CD4-positive, alpha-beta T cell treated with Interferon alpha-2 for 1 hour (primary cell): Measurements from ENCODE around the gene SLC24A3.

Source experiments
- DNase-seq, 2 donors: peaks; one replicate each; pipeline ENCODE4 v3.0.0-alpha.2; 2020 to 2022

SLC24A3 gene

DNA sequence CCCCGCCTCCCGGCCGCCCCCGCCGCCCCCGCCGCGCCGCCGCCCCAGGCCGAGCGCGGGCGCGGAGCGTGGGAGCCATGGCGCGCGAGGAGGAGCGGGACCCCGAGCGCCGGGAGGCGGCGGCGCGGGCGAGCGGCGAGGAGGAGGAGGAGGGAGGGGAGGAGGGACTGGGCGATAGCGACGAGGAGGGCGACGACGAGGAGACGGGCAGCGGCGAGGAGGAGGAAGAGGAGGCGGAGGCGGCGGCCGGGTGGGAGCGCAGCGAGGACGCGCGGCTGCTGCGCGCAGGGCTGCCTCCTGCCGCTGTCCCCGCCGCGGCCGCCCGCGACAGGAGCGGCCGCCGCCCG lies at the start of gene SLC24A3:
TSS of gene SLC24A3 (plus strand) at position 174 of the 347 bp plus-strand sequence.
- DNase-seq = no peak

DNA sequence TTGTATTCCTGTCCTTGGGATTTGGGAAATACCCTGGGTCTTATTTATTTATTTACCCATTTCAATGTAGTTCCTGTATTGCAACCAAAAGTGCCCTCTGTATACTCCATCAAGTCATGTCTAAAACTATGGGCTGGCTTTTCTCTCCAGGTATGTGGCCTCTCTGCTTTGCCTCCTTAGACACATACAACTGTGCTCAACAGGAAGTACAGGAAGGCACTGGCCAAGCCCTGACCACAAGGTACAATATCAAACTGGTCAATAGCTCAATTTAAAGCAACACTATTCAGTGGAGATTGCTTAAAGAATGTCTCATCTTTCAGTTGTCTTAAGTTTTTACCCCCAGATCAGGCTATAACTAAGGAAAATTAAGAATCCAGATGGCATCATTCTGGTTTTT lies 42.3 kb upstream of the SLC24A3 start:
- no peak for DNase-seq

DNA sequence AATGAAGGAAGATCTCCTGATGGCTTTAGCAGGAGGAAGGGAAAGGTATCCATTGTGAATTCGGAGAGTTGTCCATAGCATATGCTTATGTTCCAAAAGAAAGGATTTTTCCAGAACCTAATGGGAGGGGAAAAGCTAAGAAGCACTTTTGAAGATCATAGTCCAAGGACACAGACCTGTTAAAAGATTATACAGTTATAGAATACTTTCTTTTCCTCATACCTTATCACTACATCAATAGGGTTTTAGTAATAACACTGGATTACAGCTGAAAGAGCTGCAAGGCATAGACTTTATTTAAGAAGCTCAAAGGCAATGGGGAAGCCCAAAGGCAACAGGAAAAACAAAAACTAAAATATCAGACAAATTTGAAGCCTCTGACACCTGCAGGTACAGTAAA lies 39.8 kb upstream of the SLC24A3 start:
- no peak for DNase-seq

DNA sequence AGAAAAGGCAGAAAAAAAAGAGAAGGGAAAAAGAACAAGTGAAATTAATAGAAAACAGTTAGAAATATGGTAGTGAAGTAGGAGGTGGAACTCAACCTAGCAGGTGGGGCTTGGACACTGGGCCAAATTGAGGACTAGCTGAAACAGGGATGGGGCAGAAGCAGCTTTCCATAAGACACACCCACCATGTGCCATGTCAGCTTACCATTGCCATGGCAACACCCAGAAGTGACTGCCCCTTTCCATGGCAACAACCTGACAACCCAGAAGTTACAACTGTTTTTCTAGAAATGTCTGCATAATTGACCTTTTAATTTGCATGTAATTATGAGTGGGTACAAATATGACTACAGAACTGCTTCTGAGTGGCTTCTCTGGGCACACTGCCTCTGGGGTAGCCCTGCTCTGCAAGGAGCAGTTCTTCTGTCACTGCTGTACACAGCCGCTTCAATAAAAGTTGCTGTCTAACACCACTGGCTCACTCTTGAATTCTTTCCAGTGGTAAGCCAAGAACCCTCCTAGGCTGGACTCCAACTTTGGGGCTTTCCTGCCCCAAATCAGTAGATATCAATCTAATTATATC lies 35.9 kb upstream of the SLC24A3 start:
- DNase-seq = no peak

DNA sequence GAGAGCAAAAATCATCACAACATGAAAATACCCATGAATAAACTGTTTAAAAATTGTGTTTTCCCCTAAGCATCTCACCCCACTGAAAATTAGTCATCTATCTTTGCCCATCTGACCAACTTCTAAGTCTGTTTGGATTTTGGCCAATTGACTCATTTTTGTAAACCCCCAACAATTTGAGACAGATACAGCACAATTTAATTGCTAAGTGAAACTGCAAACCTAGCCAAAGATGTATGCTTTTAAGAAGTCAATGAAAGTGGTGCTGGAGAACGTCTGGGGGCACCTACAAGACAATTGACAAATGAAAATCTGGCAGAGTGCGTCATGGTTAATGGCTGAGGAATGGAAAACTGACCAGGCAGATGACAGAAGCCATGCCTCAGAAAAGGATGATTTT lies 30.9 kb upstream of the SLC24A3 start:
- no peak for DNase-seq

DNA sequence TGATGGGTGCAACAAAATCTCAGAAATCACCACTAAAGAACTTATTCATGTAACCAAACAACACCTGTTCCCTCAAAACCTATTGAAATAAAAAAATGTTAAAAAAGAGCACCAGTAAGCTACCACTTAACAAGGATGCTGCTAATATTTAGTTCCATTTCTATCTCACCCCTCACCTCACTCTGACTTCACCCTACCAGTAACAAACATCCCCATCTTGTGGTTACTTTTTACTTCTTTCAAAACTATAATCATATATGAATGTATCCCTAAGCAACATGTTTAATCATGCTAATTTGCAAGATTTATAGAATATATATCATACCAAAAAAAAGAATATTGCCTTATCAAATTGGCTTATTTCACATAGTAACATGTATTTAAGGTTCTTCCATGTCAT lies 27.4 kb upstream of the SLC24A3 start:
- no peak for DNase-seq

DNA sequence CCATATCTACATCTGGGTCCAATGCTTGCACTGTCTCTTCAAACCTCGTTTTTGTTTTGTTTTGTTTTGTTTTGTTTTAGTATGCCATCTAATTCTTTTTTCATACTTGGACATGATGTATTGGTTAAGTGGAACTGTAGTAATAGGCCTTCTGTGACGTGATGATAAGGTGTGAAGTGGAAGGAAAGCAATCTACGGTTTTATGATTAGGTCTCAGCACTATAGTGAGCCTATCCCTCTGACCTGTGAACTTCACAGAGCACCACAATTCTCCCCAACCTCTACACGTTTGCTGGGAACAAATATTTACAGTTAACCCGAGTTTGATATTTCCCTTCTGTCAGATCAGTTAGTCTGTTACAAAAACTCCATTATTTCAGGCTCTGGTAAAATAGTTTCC lies 19.1 kb upstream of the SLC24A3 start:
- DNase-seq = no peak

DNA sequence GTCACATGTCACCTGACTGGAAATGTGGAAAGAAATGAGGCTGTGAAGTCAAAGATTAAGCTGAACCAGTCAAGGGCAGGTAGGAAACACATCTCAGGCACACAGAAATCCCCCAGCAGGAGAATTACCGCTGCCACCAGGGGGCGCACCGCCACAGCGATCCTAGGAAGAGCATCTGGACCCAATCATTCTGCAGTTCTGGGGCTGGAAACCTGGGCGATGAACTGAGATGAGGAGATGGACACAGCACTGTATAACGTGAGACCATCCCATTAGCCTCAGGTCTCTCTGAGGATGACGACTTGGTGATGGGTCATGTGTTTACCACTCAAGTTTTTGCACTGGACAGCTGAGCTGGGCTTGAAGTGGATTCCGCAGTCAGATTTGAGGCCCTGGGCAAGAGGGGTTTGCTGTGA lies 6.5 kb upstream of the SLC24A3 start:
- peak; percentile 36 to 42 for DNase-seq

DNA sequence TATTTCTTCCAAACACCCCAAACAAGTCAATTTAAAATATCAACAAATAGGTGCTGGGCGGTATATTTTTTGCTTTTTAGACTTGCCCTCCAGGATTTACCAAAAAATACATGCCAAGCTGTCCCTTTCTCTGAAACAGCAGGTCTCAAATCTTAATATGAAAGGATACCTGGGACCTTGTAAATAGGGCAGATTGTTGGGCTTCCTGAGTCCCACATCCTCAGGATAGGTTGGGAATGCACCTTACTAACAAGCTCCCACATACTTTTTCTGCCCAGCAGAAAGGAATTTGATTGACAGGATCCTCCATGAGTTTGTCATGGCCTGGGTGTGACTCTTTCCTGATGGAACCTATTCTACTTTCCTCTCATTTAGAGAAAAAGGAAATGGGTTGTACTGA lies 4.9 kb upstream of the SLC24A3 start:
- DNase-seq = no peak

DNA sequence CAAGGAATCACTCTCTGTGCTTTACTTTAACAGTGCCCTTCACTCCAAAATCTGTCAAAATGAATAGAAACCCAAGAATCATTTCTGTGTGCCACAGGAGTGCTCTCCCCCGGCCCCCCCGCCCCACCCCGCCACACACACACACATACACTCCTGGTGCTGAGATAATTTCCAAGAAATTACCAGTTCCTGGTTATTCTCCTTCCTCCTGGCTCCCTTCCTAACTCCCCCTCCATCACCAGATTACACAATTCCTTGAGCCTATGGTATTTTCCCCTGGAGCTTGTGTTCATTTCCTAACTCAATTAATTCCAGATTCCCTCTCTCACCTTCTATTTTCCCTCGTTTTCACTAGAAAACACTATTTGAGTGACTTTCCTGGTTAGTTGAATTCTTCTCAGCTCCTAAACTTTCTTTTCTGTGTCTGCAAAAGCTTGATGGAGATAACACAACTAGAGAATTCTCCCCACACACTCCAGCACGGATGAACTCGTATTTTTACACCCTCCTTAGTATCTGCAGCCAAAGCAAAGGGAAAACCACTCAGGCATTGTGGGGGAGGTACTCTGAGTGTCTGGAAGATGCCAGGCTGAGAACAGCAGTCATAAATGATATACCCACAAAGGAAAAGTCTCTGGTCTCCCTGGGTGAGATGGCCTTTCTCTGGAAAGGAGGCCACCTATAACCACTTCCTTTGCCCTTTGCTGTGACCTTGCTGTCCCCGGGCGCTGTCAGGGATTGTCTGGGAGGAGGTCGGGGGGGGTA lies 1.9 kb upstream of the SLC24A3 start:
- DNase-seq = no peak

DNA sequence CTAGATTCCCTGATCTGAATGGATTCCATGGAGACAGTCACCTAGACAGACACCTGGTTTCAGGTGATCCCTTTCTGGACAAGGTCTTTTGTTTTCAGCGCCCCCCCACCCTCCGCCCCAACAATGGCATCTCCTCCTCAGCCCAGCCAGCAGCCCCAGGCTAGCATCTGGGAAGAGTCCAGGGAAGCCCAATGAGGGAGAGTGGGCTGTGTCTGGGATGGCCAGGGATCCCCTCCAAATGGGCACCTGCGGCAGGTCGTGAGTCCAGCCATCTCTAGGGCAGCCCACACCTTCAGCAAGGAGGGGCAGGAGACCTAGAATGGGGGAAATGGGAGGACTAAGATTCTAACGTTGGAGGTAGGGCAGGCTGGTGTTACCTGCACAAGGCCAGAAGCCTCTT lies 1.2 kb upstream of the SLC24A3 start:
- DNase-seq = no peak

DNA sequence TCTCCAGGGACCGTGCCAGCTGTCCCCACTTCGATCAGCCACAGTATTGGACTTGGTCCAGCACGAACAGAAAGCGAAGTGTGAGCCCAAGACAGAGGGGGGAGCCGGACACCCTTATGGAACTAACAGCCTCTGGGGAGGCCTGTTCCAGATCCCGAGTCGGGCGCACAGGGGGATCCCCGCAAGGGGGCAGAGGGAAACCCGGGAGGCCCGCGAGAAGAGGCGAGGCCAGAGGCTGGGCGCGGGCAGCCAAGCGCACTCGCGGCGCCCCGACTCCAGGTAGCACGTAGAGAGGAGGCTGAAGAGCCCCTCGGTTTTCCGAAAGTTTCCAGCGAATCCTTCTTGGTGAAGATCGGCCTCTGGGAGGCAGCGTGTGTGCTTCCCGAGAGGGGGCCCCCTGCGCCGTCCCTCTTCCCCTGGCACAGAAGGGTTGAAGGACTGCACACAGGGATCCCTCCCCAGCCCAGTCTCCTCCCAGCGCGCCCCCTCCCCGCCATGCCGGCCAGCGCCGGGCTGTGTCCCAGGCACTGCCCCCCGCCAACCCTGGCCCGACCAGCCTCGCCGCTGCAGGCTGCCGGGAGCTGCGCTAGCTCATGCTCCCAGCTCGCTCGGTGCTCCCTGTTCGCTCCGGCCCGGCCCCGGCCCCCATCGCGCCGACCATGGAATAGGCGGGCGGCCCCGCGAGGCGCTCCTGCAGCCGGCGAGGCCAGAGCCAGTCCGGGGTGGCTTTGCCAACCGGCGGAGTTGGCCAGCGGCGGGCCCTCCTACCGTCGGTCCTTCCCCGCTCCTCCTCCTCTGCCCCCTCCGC lies 577 bp upstream of the SLC24A3 start:
- no peak for DNase-seq

DNA sequence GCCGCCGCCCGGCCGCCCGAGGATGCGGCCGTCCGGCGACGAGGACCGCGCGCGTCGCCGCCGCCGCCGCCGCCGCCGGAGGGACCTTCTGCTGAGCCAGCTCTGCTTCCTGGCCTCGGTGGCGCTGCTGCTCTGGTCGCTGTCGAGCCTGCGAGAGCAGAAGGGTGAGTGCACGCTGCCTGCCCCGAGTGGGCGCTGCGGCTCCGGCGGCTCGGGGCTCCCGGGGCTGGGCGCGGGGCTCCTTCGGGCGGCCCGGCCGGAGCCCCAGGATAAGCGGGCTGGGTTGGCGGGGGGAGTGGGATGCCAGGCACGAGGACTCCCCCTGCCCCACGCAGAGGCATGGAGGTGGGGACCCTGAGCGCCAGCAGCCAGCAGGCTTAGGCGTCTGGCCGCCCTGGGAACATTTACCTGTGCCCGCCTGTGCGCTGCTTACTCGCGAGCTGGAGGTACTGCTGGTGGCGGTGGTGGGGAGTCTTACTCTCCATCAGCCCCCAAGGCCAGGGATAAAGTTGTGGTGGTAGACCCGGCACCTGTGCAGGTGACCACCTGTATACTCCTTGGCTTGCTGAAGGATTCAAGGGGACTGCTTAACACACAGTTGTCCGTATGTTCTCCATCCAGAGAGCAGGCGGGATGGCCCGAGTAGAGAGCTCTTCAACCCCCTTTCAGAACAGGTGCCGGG lies 520 bp downstream of the SLC24A3 start:
- DNase-seq = peak in 1 of 2 donors; percentile 43

DNA sequence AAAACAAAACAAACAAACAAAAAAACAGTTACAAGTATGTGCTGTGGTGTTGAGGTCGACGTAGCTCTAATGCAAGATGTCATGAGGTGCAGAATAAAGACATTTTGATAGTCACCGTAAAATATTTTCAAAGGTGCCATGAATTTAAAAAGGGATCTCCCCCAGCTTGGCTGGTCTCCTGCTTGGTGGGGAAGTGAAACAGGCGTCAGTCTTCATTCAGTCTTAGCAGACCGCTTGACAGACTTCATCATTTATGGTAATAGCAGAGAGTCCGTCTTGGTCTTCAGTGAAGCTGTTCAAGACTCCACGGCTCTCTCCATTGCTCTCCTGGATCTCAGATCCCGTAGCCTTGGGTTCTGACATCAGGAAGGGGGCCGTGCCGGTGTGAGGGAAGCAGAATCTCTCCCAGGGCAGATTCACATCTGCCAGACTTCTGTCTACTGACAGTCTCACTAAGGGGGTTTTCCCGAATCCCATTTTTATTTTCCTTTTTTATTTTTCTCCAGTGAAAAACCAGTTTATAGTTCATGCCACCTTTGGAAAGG lies 1.6 kb downstream of the SLC24A3 start:
- DNase-seq = no peak

DNA sequence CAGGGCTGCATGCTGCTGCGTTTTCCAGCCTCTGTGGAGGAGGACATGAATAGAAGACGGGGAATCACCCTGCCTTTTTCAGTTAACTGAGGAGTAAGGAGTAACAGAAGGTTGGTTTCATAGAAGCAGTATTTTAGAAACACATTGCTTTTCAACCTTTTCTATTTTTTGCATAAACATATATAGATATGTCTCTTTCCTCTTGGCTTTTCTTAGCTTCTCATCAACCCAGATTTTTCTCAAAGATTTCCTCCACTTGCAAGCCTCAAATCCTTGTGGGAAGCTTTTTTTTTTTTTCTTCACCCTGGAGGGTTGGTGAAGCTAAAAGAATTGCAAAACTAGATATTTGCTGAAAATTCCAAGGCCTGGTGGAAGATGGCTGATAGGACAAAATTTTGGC lies 6.0 kb downstream of the SLC24A3 start:
- no peak for DNase-seq

DNA sequence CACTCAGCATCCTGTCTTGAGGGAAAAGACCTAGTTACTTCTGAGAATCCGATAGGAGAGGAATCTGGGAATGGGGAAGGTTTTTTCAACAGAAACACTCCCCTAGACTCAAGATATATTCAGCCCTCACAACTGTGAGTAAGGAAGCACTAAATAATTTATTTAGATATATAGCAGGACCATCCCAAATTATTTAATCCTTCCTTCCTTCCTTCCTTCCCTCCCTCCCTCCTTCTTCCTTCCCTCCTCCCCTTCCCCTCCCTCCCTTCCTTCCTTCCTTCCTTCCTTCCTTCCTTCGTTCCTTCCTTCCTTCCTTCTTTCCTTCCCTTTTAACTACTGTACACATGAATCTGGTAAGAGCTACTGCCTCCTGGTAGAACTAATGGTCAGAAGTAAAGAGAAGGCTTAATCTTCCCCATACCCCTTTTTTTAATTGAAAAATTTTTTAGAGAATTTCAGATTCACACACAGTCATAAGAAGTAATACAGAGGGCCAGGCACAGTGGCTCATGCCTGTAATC lies 10.1 kb downstream of the SLC24A3 start:
- DNase-seq = no peak

DNA sequence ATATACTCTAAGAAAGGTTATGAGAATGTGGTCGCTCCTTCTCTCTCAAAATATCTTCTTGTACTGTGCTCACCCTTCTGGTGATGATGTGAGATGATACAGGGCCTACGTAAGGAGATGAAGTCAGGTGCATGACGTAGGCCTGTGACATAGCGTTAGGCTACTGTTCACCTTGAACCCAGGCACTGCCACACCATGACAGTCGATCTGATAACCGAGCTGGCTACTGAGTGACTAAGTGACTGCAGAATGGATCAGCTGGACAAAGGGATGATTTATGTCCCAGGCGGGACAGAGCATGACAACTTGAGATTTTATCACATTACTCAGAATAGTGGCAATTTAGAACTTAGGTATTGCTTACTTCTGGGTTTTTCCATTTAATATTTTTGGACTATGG lies 11.2 kb downstream of the SLC24A3 start:
- DNase-seq = no peak

DNA sequence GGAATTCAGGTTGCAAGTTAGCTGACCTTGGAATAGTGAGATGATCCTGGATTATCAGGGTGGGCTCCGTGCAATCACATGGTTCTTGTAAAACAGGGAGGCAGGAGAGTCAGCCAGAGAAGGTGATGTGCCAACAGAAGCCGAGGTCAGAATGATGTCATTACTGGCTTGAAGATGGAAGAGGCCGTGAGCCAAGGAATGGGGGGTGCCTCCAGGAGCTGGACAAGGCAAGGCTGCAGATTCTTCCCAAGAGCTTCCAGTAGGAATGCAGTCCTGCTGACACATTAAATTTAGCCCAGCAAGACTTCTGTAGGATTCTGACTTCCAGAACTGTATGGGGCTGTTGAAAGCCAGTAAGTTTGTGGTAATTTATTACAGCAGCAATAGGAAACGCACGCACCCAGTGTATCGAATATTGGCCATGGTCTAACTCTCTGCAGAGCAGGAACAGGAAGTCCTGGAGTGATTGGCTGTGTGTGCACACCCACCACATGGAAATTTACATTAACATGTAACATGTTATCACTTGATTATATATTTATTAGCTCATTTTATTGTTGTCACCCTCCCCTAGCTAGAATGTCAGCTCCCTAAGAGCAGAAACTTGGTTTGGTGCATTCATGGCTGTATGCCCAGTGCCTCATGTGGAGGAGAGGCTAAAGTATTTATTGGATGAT lies 19.1 kb downstream of the SLC24A3 start:
- no peak for DNase-seq

DNA sequence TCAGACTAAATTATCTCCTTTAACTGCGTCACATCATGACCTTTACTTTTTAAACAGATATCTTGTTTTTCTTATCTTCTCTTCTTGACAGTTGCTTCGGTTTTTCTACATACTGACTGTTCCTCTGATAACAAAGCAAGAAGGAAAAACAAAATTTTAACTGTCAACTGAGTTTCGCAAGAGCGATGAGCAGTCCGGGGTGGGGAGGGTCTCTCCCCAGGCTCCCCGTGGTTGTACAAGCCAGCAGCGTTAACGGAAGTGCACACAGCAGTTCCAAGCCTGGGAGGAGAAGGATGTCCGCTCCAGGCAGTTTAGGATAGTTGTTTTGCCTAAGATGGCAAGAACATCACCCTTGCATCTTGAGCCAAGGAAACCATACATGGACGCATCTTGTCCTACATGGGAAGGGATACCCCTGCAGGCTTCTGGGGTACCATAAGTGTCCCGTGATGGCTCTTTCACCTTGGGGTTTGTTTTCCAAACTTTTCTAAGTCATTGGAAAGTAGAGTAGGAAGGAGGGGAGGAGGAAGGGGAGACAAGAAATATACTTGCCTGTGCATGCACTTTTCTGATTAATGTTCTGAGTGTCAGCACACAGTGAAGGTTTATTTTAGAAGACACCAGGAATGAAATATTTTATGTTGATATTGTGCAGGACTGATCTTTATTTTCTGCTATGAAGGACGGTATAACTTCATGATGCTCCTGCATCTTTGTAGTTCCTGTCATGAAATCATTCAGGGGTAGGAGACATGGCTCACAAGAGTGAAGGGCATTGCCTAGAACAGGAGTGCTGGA lies 20.8 kb downstream of the SLC24A3 start:
- no peak for DNase-seq

DNA sequence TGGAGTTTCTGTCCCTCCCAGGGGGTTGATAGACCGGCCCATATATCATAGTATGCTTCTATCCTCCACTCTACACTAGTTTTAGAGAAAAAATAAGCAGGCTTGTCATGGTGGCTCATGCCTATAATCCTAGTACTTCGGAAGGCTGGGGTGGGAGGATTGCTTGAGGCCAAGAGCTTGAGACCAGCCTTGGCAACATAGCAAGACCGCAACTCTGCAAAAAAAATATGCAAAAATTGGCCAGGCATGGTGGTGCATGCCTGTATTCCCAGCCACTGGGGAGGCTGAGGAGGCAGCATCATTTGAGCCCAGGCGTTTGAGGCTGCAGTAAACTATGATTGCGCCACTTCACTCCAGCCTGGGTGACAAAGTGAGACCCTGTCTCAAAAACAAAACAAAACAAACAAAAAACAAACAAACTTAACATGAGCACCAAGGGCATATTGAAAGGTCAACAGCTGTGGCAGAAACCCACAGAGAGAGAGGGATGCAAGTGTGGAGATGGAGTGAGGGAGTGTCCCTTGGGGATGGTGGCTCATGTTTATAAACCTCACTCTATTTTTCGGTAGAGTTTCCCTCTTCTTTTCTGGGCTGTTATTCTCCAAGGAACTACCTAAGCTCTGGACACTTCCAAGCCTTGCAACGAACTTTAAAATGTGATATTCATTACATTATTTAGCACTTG lies 24.1 kb downstream of the SLC24A3 start:
- DNase-seq = no peak

DNA sequence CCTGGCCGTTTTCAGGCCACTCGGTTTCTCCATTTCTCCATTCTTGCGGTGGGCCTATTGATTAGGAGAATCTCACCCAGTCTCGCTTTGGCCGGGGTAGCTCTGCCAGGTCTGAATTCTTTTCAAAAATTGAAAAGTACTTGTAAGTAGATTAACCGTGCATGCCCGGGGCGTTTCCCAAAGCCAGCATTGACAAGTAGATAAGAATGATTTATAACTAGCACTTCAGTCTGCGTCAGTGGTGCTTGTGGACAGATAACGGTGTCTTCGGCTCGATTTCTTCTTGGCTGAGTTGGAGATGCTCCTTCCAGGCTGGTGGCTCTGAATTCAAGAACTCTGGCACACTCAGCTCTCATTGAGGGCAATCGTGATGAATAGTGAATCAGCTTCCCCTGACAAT lies 29.0 kb downstream of the SLC24A3 start:
- DNase-seq = no peak
